Right renal cortex interstitium (tissue), 3 donors: Measurements from ENCODE around the gene AHSA1. TPM values are rescaled to one million over a fixed set of nuclear protein-coding genes. Genes with fewer than 3 reads are reported as not detected.
"Not testable (repeated sequence)": the region's sequence is repeated elsewhere in the genome, so short reads cannot be mapped to it uniquely, and the experiment has no call there.

Experiments used
- DNase-seq, 3 donors: peaks; one replicate each; pipeline ENCODE4 v3.0.0-alpha.2; 2013; ENCODE audit warnings: low read depth in 3 of 3, low spot score in 2 of 3
- polyA plus RNA-seq, 3 donors: library from polyadenylated mRNA; unstranded; fragments of 120-200 nt; gene quantifications; one replicate each; pipeline ENCODE4 v1.2.1, GENCODE V29; 2013; ENCODE audit not compliant: insufficient read length in 3 of 3

AHSA1 gene
- 100 to 1,000 TPM; 249 to 271 (median 249) TPM for polyA plus RNA-seq

- peak; percentile 98 to 99 (median 98) for DNase-seq
Measured at GRCh38 chr14:77457522-77458248, at the start of gene AHSA1, which contains the start of gene VIPAS39. Gene AHSA1 (plus strand): TSS chr14:77458093. CDS start chr14:77458190, 97 bp downstream. Gene VIPAS39 (minus strand): TSS chr14:77457601. CDS start chr14:77454102, 3,499 bp downstream.

GRCh38 chr14:77409131-77409533 is 48.8 kb upstream of the AHSA1 start:
- DNase-seq: no peak

- DNase-seq: not testable (repeated sequence)
Measured at GRCh38 chr14:77415403-77416030, 42.4 kb upstream of the AHSA1 start.

GRCh38 chr14:77416098-77416497 is 41.8 kb upstream of the AHSA1 start:
- DNase-seq: not testable (repeated sequence)

GRCh38 chr14:77416836-77417235 is 41.1 kb upstream of the AHSA1 start:
- no peak for DNase-seq

GRCh38 chr14:77421201-77421600 is 36.7 kb upstream of the AHSA1 start:
- DNase-seq: no peak

GRCh38 chr14:77423423-77423822 is 34.5 kb upstream of the AHSA1 start, which contains the start of gene NOXRED1:
Gene NOXRED1 (minus strand): TSS chr14:77423523. CDS start chr14:77422889, 634 bp downstream.
- no peak for DNase-seq

GRCh38 chr14:77424862-77425261 is 33.0 kb upstream of the AHSA1 start:
- DNase-seq: no peak

GRCh38 chr14:77426396-77426795 is 31.5 kb upstream of the AHSA1 start:
- no peak for DNase-seq

- no peak for DNase-seq
Measured at GRCh38 chr14:77436042-77436441, 21.9 kb upstream of the AHSA1 start.

GRCh38 chr14:77438596-77438995 is 19.3 kb upstream of the AHSA1 start:
- no peak for DNase-seq

- DNase-seq: no peak
Measured at GRCh38 chr14:77439861-77440260, 18.0 kb upstream of the AHSA1 start.

- no peak for DNase-seq
Measured at GRCh38 chr14:77442196-77442595, 15.7 kb upstream of the AHSA1 start.

- DNase-seq: no peak
Measured at GRCh38 chr14:77455966-77456640, 1.8 kb upstream of the AHSA1 start.

GRCh38 chr14:77457115-77457521 is 775 bp upstream of the AHSA1 start:
- no peak for DNase-seq

- DNase-seq: no peak
Measured at GRCh38 chr14:77458249-77458950, 507 bp downstream of the AHSA1 start.

GRCh38 chr14:77459072-77459723 is 1.3 kb downstream of the AHSA1 start:
- peak in 1 of 3 donors; percentile 72 for DNase-seq

- DNase-seq: no peak
Measured at GRCh38 chr14:77467801-77468200, 9.9 kb downstream of the AHSA1 start.

GRCh38 chr14:77469067-77469505 is 11.2 kb downstream of the AHSA1 start:
- DNase-seq: no peak

GRCh38 chr14:77469539-77469938 is 11.6 kb downstream of the AHSA1 start:
- DNase-seq: no peak
